Uterus (tissue), 4 donors: ENCODE data around the gene OR5W2. TPM values are rescaled to one million over a fixed set of nuclear protein-coding genes. Genes with fewer than 3 reads are reported as not detected.

Experiments
- small RNA-seq: library from RNA; depleted of rRNA; stranded (forward); fragments of <200 nt; gene quantifications from one replicate; pipeline ENCODE3, GENCODE V24; 2016
- total RNA-seq, 4 donors: library from RNA; depleted of rRNA in 3 of 4; stranded (reverse); fragments of >200 nt in 3 of 4; gene quantifications; one replicate each; pipeline versions ENCODE4 v1.1.0 to v1.2.4, GENCODE V29; 2014 to 2023
- donor health status: DM: yes; HTN: yes; CAD: no.

The OR5W2 gene
- total RNA-seq, 4 donors from 2014 or later: not detected

Small RNA genes lying within 50 kb of the gene (small RNA-seq; reads per million reads assigned to genes)
- not detected for gene AC036111.3

Other genes starting within 250 kb of the OR5W2 start
- not detected for gene OR5D13, start 141.1 kb downstream of the OR5W2 start, total RNA-seq
- gene OR5D14, start 119.0 kb downstream of the OR5W2 start, total RNA-seq: not detected
- gene OR5L1, start 103.2 kb downstream of the OR5W2 start, total RNA-seq: not detected
- gene OR5D18, start 95.0 kb downstream of the OR5W2 start, total RNA-seq: not detected
- not detected for gene OR5L2, start 87.4 kb downstream of the OR5W2 start, total RNA-seq
- not detected for gene OR5D16, start 75.8 kb downstream of the OR5W2 start, total RNA-seq
- not detected for gene TRIM51, start 31.3 kb downstream of the OR5W2 start, total RNA-seq
- gene OR5I1, start 21.8 kb upstream of the OR5W2 start, total RNA-seq: not detected
- gene OR10AG1, start 55.4 kb upstream of the OR5W2 start, total RNA-seq: not detected
- gene OR5F1, start 80.0 kb upstream of the OR5W2 start, total RNA-seq: not detected
- gene OR5AS1, start 113.1 kb upstream of the OR5W2 start, total RNA-seq: not detected
- gene OR8I2, start 178.7 kb upstream of the OR5W2 start, total RNA-seq: not detected
- not detected for gene OR8H2, start 189.1 kb upstream of the OR5W2 start, total RNA-seq
- gene OR8H3, start 207.8 kb upstream of the OR5W2 start, total RNA-seq: not detected
- gene OR8J3, start 225.6 kb upstream of the OR5W2 start, total RNA-seq: not detected
- not detected for gene OR8K5, start 245.7 kb upstream of the OR5W2 start, total RNA-seq